Measurements from ENCODE around the gene IARS1. TPM values are rescaled to one million over a fixed set of nuclear protein-coding genes. Genes with fewer than 3 reads are reported as not detected.

The IARS1 gene
- total RNA-seq, 2 experiments from 2014 or later, result 330 to 352 TPM

DNA sequence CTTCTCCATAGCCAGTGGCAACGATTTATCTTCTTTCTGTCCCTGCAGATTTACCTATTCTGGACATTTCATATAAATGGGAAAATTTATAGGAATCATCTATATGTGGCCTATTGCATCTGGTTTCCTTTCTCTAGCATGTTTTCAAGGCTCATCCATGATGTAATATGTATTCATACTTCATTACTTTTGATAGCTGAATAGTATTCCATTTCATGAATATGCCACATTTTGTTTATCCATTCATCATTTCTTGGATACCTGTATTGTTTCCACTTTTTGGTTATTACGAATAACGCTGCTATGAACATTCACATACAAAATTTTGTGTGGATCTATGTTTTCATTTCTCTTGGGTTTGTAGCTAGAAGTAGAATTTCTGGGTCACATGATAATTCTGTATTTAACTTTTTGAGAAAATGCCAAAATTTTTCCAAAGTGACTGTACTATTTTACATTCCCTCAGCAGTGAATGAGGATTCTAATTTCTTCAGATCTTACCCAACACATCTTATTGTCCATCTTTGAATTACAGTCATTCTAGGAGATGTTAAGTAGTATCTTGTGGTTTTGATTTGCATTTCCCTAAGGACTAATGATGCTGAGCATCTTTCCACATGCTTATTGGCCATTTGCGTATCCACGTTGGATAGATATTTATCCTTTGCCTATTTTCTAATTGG lies 3.6 kb downstream of the IARS1 start:
- peaks cover 96% of the 10 kb centered on the region for H3K79me2 ChIP-seq (ENCODE audit: insufficient read depth, low read depth, low read length)
- intact Hi-C loops (cut with micrococcal nuclease; ENCODE audit: unreplicated experiment), result no loop called here
- no TSS peak for BruUV-seq (replicated peaks)
- TF ChIP-seq, protein P1, sequence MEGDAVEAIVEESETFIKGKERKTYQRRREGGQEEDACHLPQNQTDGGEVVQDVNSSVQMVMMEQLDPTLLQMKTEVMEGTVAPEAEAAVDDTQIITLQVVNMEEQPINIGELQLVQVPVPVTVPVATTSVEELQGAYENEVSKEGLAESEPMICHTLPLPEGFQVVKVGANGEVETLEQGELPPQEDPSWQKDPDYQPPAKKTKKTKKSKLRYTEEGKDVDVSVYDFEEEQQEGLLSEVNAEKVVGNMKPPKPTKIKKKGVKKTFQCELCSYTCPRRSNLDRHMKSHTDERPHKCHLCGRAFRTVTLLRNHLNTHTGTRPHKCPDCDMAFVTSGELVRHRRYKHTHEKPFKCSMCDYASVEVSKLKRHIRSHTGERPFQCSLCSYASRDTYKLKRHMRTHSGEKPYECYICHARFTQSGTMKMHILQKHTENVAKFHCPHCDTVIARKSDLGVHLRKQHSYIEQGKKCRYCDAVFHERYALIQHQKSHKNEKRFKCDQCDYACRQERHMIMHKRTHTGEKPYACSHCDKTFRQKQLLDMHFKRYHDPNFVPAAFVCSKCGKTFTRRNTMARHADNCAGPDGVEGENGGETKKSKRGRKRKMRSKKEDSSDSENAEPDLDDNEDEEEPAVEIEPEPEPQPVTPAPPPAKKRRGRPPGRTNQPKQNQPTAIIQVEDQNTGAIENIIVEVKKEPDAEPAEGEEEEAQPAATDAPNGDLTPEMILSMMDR (conservative IDR thresholded peaks at IDR 0.05; ENCODE audit: low read length), result no peak
- no peak for TF ChIP-seq EZH2phosphoT487 (IDR thresholded peaks at IDR 0.05; ENCODE audit: borderline replicate concordance, low read depth, low read length)
- no peak overlapping the region for H3K27ac ChIP-seq (ENCODE audit: low read depth, low read length, poor library complexity, severe bottlenecking)
- H3K4me2 ChIP-seq (ENCODE audit: low read length), result no peak overlapping the region
- CTCF ChIA-PET (ENCODE audit: unreplicated experiment), result no interaction called here
- H3K4me3 ChIP-seq (ENCODE audit: low read depth, low read length, poor library complexity, severe bottlenecking), result no peak overlapping the region
- no peaks in the 10 kb centered on the region; the same call in 1 of the 2 replicates for H3K9me2 ChIP-seq (ENCODE audit: insufficient read depth, low read length)
- H4K20me1 ChIP-seq (ENCODE audit: insufficient read depth, low read length), result peaks cover 67% of the 10 kb centered on the region
- peaks cover 39% of the 10 kb centered on the region for H3K4me1 ChIP-seq (ENCODE audit: insufficient read depth, low read length, poor library complexity, severe bottlenecking)
- H3K36me3 ChIP-seq (ENCODE audit: insufficient read depth, low read length), result peaks cover 80% of the 10 kb centered on the region
- H3K9me3 ChIP-seq (ENCODE audit: low read length), result no peaks in the 10 kb centered on the region; the same call in 1 of the 2 replicates
- POLR2A ChIA-PET, result interaction anchor here (0.6 to 1.5 kb wide), 2 partner anchors 10 to 735 kb away, joined by 3 to 6 read pairs; no protein-coding TSS in a partner anchor
- no peak for DNase-seq (ENCODE audit: low spot score)
- no peak overlapping the region for H2AFZ ChIP-seq (ENCODE audit: low read length)

DNA sequence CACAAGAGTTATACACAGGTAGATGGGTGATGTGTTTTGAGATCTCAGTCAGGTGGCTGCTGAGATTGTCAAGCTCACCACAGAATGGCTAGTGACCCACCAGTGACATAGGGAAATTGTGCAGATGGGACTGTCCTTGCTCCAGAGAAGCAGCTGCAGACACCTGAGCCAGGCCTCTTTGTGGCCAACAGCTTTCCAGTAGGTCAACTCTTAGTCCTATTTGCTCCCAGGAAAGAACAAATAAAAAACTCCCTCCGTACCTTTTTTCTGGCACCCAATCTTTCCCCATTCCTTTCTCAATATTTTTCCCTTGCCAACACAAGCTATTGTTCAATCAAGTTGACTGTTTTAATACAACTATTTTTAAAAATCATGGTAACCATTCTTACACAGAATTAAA lies 14.2 kb downstream of the IARS1 start:
- Histone ChIP-seq H3K79me2 (ENCODE audit: insufficient read depth, low read depth, low read length) (peaks cover 25% of the 10 kb centered on the region; the same call in 1 of the 2 replicates), H3K9me3 (ENCODE audit: low read length) (no peaks in the 10 kb centered on the region), H3K27ac (ENCODE audit: low read depth, low read length, poor library complexity, severe bottlenecking) (no peak overlapping the region), H2AFZ (ENCODE audit: low read length) (no peak overlapping the region), H3K4me1 (ENCODE audit: insufficient read depth, low read length, poor library complexity, severe bottlenecking) (peaks cover 15% of the 10 kb centered on the region), H3K36me3 (ENCODE audit: insufficient read depth, low read length) (peaks cover 96% of the 10 kb centered on the region), H3K9me2 (ENCODE audit: insufficient read depth, low read length) (no peaks in the 10 kb centered on the region), H3K4me2 (ENCODE audit: low read length) (no peak overlapping the region), H4K20me1 (ENCODE audit: insufficient read depth, low read length) (peaks cover 20% of the 10 kb centered on the region; the same call in 1 of the 2 replicates), H3K4me3 (ENCODE audit: low read depth, low read length, poor library complexity, severe bottlenecking) (no peak overlapping the region)
- ChIA-PET POLR2A (interaction anchor here (1.7 to 2.5 kb wide), 3 partner anchors 11 to 28 kb away, joined by 3 to 12 read pairs (median 9); no protein-coding TSS in a partner anchor), CTCF (ENCODE audit: unreplicated experiment) (no interaction called here)
- intact Hi-C loops (cut with micrococcal nuclease; ENCODE audit: unreplicated experiment), result loop anchor here (5.0 kb wide), 1 partner anchor 37 kb away; no protein-coding TSS in a partner anchor
- TF ChIP-seq, protein P1 (conservative IDR thresholded peaks at IDR 0.05; ENCODE audit: low read length), result no peak
- TF ChIP-seq EZH2phosphoT487 (IDR thresholded peaks at IDR 0.05; ENCODE audit: borderline replicate concordance, low read depth, low read length), result no peak
- no peak for DNase-seq (ENCODE audit: low spot score)
- no TSS peak for BruUV-seq (replicated peaks)

DNA sequence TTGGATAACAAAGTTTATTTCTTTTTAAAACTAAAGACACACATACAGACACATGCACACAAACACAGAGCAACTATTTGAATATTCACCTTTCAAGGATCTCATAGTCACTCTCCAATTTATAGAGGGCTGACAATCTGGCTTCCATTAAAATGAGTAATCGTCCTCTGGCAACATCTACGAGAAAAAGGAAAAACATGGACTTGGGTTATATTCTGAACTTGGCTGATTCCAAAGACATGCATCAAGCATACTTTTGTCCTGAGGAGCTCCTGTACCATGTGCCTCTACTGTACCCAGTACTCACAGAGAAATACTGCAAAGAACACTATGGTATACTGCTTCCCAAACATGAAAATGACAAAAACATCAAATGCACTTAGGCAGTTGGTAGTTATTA lies 15.4 kb downstream of the IARS1 start:
- BruUV-seq (replicated peaks), result no TSS peak
- Histone ChIP-seq H3K4me1 (ENCODE audit: insufficient read depth, low read length, poor library complexity, severe bottlenecking) (peaks cover 15% of the 10 kb centered on the region), H3K9me2 (ENCODE audit: insufficient read depth, low read length) (no peaks in the 10 kb centered on the region), H2AFZ (ENCODE audit: low read length) (no peak overlapping the region), H3K9me3 (ENCODE audit: low read length) (no peaks in the 10 kb centered on the region), H3K36me3 (ENCODE audit: insufficient read depth, low read length) (peaks cover 98% of the 10 kb centered on the region), H3K79me2 (ENCODE audit: insufficient read depth, low read depth, low read length) (peaks cover 13% of the 10 kb centered on the region; the same call in 1 of the 2 replicates), H3K4me3 (ENCODE audit: low read depth, low read length, poor library complexity, severe bottlenecking) (no peak overlapping the region), H3K4me2 (ENCODE audit: low read length) (no peak overlapping the region), H4K20me1 (ENCODE audit: insufficient read depth, low read length) (peaks cover 22% of the 10 kb centered on the region; the same call in 1 of the 2 replicates), H3K27ac (ENCODE audit: low read depth, low read length, poor library complexity, severe bottlenecking) (no peak overlapping the region)
- DNase-seq (ENCODE audit: low spot score), result no peak
- ChIA-PET POLR2A (interaction anchor here (0.7 to 2.5 kb wide), 6 partner anchors 10 to 43 kb away, joined by 3 to 12 read pairs (median 4); no protein-coding TSS in a partner anchor), CTCF (ENCODE audit: unreplicated experiment) (no interaction called here)
- intact Hi-C loops (cut with micrococcal nuclease; ENCODE audit: unreplicated experiment), result loop anchor here (5.0 kb wide), 1 partner anchor 36 kb away; no protein-coding TSS in a partner anchor
- TF ChIP-seq EZH2phosphoT487 (IDR thresholded peaks at IDR 0.05; ENCODE audit: borderline replicate concordance, low read depth, low read length), result no peak
- TF ChIP-seq, protein P1 (conservative IDR thresholded peaks at IDR 0.05; ENCODE audit: low read length), result no peak

All from OCI-LY7 (cell line).